Esophagus (tissue), 2 donors: ENCODE data around the gene BCKDK. TPM values are rescaled to one million over a fixed set of nuclear protein-coding genes. Genes with fewer than 3 reads are reported as not detected.

ENCODE experiments used
- H3K27ac ChIP-seq, 2 donors: one replicate each; pipeline ENCODE4 v1.5.1; 2013; ENCODE audit warnings: low read depth in 2 of 2, mild to moderate bottlenecking in 2 of 2, inconsistent platforms in 1 of 2, low read length in 1 of 2, moderate library complexity in 1 of 2
- H3K27me3 ChIP-seq, 2 donors: one replicate each; pipeline ENCODE4 v1.6.1; 2013; ENCODE audit warnings: low read length in 2 of 2, control low read depth in 1 of 2, mild to moderate bottlenecking in 1 of 2; ENCODE audit not compliant: insufficient read depth in 2 of 2, control insufficient read depth in 1 of 2
- H3K36me3 ChIP-seq, 2 donors: one replicate each; pipeline ENCODE4 v1.6.1; 2013; ENCODE audit warnings: low read length in 1 of 2; ENCODE audit not compliant: control insufficient read depth in 2 of 2, insufficient read depth in 2 of 2
- H3K4me1 ChIP-seq, 2 donors: one replicate each; pipeline ENCODE4 v1.6.1; 2013; ENCODE audit warnings: low read length in 1 of 2; ENCODE audit not compliant: control insufficient read depth in 2 of 2, insufficient read depth in 2 of 2
- H3K4me3 ChIP-seq, 2 donors: one replicate each; pipeline ENCODE4 v1.5.1; 2013; ENCODE audit warnings: low read length in 2 of 2, mild to moderate bottlenecking in 2 of 2, low read depth in 1 of 2, moderate library complexity in 1 of 2
- H3K9me3 ChIP-seq, 2 donors: one replicate each; pipeline ENCODE4 v1.6.1; 2013; ENCODE audit warnings: mild to moderate bottlenecking in 2 of 2, low read depth in 1 of 2, low read length in 1 of 2, moderate library complexity in 1 of 2; ENCODE audit not compliant: control insufficient read depth in 2 of 2, insufficient read depth in 1 of 2
- WGBS, 2 donors: extraction: QIAGEN DNeasy Blood & Tissue Kit; methylation state at CpG; one replicate each; pipeline ENCODE4 v1.1.7; 2013; 5-methylcytosine and 5-hydroxymethylcytosine counted together
- polyA plus RNA-seq, 2 donors: library from polyadenylated mRNA; stranded (reverse); fragments of 200-250 nt; gene quantifications; one replicate each; pipeline ENCODE4 v1.2.3, GENCODE V29; 2013
- donor health status: healthy with polysubstance abuse.
- donor health status: Bipolar disorder and iron deficiency.

The BCKDK gene
- polyA plus RNA-seq, 2 donors, result 13.0 to 23.1 TPM

DNA sequence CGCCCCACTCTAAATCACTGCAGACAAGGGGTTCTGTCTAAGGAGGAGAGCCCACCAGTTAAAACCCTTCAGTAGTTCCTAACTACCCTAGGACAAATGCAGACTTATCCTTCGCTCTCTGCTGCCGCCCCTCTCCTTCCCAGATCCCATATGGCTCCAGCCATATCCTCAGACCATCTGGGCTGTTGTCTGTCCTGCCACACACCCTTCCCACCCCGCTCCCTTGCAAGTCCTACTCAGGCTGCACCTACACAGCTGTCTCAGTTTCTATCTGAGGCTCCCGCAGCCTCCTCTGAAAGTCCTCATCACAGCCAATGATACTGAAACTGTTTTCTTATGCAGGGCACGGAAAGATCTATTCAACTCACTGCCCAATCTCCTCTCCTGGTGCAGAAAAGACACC lies 720 bp upstream of the BCKDK start:
- 86 to 92% methylated on average over 6 of the region's 6 CpGs for WGBS, 2 donors
- Histone ChIP-seq H3K36me3 (peaks cover 12 to 26% of the 10 kb centered on the region in 2 donors), H3K9me3 (no peaks in the 10 kb centered on the region), H3K27ac (peak overlapping the region in 1 of 2 donors; percentile 6), H3K4me1 (peaks cover 3 to 27% of the 10 kb centered on the region in 2 donors), H3K27me3 (no peaks in the 10 kb centered on the region), H3K4me3 (no peak overlapping the region)

DNA sequence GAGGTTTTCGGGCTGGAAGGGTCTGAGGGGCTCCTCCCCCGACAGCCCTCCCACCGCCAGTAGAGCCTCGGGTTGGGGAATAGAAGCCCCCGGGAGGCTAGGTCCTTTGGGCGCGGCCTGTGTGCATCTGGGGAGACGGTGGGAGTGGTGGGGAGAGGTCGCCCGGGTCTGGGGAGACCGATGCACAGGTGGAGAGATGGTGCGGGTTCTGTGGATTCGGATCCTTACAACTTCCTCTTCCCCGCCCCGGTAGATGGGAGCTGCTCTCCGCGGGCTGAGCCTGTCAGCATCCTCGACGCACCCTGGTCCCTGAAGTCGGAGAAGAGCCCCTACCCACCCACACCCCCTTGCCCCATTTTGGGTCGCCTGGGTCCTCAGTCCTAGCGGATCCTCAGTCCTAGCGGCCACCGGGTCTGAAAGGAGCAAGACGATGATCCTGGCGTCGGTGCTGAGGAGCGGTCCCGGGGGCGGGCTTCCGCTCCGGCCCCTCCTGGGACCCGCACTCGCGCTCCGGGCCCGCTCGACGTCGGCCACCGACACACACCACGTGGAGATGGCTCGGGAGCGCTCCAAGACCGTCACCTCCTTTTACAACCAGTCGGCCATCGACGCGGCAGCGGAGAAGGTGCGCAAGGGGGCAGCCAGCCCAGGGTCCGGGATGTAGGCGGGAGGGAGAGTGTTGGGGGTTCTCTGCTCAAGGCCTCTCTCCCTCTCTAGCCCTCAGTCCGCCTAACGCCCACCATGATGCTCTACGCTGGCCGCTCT lies 790 bp downstream of the BCKDK start:
- Histone ChIP-seq H3K4me3 (peak overlapping the region; percentile 65 to 94), H3K9me3 (no peaks in the 10 kb centered on the region), H3K4me1 (peaks cover 3 to 29% of the 10 kb centered on the region in 2 donors), H3K36me3 (peaks cover 12 to 26% of the 10 kb centered on the region in 2 donors), H3K27me3 (no peaks in the 10 kb centered on the region), H3K27ac (peak overlapping the region; percentile 70 to 88)
- WGBS, 2 donors, result 37 to 41% methylated on average over 53 to 57 of the region's 57 CpGs

DNA sequence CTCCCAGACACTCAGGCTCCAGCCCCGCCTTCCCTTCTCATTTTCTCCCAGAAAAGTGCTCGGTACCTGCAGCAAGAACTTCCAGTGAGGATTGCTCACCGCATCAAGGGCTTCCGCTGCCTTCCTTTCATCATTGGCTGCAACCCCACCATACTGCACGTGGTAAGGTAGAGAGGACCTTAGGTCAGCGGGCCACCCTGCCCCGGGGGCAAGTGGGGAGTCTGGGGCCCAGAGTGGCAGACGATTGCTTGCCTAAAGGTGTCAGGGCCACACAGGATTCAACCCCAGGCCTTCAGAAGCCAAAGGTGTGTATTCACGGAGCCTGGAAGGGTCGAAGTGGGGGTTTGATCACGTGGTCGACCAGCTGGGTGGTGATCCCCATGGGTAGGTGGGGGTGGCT lies 1.4 kb downstream of the BCKDK start:
- Histone ChIP-seq H3K27me3 (no peaks in the 10 kb centered on the region), H3K36me3 (peaks cover 12 to 26% of the 10 kb centered on the region in 2 donors), H3K4me1 (peaks cover 3 to 29% of the 10 kb centered on the region in 2 donors), H3K4me3 (no peak overlapping the region), H3K9me3 (no peaks in the 10 kb centered on the region), H3K27ac (no peak overlapping the region)
- 81 to 89% methylated on average over 12 of the region's 12 CpGs for WGBS, 2 donors

DNA sequence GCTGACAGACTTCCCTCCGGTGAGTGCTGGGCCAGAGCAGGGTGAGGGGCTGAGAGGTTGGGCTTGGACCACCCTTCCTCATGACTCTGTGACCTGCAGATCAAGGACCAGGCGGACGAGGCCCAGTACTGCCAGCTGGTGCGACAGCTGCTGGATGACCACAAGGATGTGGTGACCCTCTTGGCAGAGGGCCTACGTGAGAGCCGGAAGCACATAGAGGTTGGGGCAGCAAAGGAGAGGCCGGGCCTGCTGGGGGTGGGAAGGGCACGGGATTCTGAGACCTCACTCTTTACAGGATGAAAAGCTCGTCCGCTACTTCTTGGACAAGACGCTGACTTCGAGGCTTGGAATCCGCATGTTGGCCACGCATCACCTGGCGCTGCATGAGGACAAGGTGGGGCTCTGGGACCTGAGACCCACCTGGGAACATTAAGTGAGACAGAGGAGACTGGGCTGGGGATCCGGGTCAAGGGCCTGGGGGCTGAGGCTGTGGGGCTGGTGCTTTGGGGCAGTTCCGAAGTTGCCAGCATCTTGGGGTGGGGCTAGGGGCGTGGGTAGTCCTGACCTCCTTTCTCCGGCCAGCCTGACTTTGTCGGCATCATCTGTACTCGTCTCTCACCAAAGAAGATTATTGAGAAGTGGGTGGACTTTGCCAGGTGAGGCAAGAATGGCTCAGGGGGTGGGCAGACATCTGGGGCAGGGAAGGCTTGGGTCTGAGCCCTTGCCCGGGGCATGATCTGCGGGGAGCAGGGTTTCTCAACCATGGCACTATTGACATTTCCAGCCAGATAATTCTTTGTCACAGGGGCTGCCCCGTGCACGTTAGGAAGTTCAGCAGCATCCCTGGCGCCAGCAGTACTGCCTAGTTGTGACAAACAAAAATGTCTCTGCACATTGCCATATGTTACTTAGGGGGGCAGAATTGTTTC lies 2.2 kb downstream of the BCKDK start:
- 73 to 79% methylated on average over 26 of the region's 26 CpGs for WGBS, 2 donors
- no peak overlapping the region for H3K27ac ChIP-seq
- no peaks in the 10 kb centered on the region for H3K9me3 ChIP-seq
- H3K4me1 ChIP-seq, result peaks cover 3 to 29% of the 10 kb centered on the region in 2 donors
- no peak overlapping the region for H3K4me3 ChIP-seq
- H3K27me3 ChIP-seq, result no peaks in the 10 kb centered on the region
- peaks cover 12 to 26% of the 10 kb centered on the region in 2 donors for H3K36me3 ChIP-seq

DNA sequence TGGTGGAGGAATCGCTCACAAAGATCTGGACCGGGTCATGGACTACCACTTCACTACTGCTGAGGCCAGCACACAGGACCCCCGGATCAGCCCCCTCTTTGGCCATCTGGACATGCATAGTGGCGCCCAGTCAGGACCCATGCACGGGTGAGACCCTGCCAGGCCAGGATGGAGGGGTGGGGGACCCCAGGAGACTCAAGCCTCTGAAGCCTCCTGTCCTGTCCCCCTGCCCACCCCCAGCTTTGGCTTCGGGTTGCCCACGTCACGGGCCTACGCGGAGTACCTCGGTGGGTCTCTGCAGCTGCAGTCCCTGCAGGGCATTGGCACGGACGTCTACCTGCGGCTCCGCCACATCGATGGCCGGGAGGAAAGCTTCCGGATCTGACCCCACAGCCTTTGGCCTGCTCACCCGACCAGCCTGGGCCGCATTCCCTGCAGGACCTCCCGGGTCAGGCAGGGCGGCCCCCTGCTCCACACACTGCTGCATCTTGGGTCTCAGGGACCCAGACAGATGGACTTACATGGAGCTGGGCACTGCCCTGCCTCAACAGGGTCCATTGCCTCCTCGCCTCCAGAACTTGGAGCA lies 3.8 kb downstream of the BCKDK start:
- Histone ChIP-seq H3K27ac (peak overlapping the region; percentile 71 to 87), H3K27me3 (no peaks in the 10 kb centered on the region), H3K4me3 (no peak overlapping the region), H3K4me1 (peaks cover 3 to 27% of the 10 kb centered on the region in 2 donors), H3K36me3 (peaks cover 12 to 26% of the 10 kb centered on the region in 2 donors), H3K9me3 (no peaks in the 10 kb centered on the region)
- 66 to 79% methylated on average over 23 of the region's 23 CpGs for WGBS, 2 donors

DNA sequence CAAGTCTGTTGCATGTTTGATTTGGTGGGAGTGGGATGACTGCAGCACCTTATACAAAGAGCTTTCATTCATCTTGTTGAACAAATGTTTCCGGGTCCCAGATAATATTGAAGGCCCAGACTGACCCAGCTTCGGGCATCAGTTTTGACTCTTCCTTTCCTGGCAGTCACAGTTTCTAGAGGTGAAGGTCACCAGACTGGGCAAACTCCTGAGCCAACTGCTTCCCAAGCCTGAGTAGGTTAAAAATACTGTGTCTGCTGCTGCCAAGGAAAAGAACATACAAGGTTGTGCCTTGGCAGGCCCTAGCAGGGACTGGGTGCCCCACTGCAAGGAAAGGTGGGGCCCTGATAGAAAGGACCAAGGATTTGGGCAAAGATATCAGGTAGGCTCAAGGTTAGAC lies 4.5 kb downstream of the BCKDK start:
- Histone ChIP-seq H3K4me1 (peaks cover 3 to 27% of the 10 kb centered on the region in 2 donors), H3K9me3 (no peaks in the 10 kb centered on the region), H3K27ac (peak overlapping the region; percentile 71 to 87), H3K4me3 (no peak overlapping the region), H3K27me3 (no peaks in the 10 kb centered on the region), H3K36me3 (peaks cover 12 to 26% of the 10 kb centered on the region in 2 donors)
- 40 to 44% methylated on average over 2 of the region's 2 CpGs for WGBS, 2 donors

DNA sequence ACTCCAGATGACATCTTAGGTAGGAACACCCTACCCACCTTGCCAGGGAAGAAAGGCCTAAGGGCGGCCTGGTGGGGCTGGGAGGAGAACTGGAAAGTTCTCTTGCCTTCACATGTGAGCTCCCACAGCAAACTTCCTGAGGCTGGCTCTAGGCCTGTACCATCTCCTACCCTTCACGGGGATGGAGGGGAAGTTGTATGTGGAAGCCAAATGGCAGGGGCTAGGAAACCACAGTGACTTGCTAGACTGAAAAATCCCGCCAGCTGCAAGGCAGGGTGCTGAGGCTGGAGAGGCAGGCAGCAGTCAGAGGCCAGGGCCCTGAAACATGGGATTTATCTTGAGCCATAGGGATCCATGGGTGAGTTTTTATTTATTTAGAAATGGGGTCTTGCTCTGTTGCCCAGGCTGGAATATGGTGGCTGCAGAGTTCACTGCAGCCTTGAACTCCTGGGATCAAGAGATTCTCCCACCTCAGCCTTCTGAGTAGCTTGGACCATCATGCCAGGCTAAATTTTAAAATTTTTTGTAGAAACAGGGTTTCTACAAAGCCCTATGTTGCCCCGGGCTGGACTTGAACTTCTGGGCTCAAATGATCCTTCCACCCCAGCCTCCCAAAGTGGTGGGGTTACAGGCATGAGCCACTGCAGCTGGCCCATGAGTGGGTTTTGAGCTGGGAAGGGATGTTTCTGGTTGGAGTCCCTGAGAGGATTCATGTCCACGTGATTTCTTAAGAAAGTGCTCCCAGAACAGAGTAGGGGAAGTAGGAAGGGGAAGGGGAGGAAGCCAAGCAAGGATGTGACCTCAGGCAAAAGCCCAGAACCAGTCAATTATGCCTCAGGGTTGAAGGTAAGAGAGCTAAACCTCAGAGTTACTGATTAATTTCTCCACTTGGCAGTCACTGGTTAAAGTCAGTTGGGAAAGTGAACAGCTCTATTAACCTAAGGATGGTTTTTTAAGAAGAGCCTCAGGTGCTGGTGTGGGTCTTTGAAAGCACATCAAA lies 5.2 kb downstream of the BCKDK start:
- no peaks in the 10 kb centered on the region for H3K27me3 ChIP-seq
- 52 to 60% methylated on average over 5 of the region's 5 CpGs for WGBS, 2 donors
- H3K4me1 ChIP-seq, result peaks cover 3 to 27% of the 10 kb centered on the region in 2 donors
- no peak overlapping the region for H3K4me3 ChIP-seq
- H3K9me3 ChIP-seq, result no peaks in the 10 kb centered on the region
- H3K36me3 ChIP-seq, result peaks cover 12 to 26% of the 10 kb centered on the region in 2 donors
- peak overlapping the region; percentile 71 to 87 for H3K27ac ChIP-seq

DNA sequence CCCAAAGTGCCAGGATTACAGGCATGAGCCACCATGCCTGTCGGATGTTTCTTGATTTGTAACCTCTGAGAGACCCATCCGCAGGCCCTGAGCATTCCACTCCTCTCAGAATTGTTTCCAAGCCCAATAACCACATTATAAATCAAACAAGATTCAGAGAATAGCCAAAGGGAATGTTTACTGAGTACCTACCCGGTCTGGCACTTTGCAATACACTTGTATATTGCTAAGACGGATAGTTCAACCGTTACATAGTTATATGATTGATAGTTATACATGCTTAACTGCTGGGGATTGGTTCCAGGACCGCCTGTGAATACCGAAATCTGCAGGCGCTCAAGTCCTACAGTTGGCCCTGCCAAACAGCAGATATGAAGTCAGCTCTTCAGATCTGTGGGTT lies 6.3 kb downstream of the BCKDK start:
- peak overlapping the region; percentile 47 to 56 for H3K27ac ChIP-seq
- H3K36me3 ChIP-seq, result peaks cover 12 to 24% of the 10 kb centered on the region in 2 donors

More for the DNA sequence above, 6.3 kb downstream of the BCKDK start:
- Histone ChIP-seq H3K9me3 (no peaks in the 10 kb centered on the region), H3K4me1 (peaks cover 0 to 20% of the 10 kb centered on the region in 2 donors), H3K27me3 (no peaks in the 10 kb centered on the region), H3K4me3 (no peak overlapping the region)
- 48 to 56% methylated on average over 8 of the region's 8 CpGs for WGBS, 2 donors
